A549 (cell line): Measurements from ENCODE around the gene MAML3. TPM values are rescaled to one million over a fixed set of nuclear protein-coding genes. Genes with fewer than 3 reads are reported as not detected.

Experiments
- ATAC-seq, 2 experiments: fragments of 200-7000 bp in 1 of 2; fragments of >200 bp in 1 of 2; cut with Nextera tagmentation in 1 of 2; cut with Tn5 transposase in 1 of 2; 3 replicates each; pipeline versions ENCODE4 v1.8.0 to v1.9.1; 2018 to 2020; ENCODE audit warnings: mild to moderate bottlenecking in 1 of 2, moderate library complexity in 1 of 2
- CTCF ChIA-PET: fragments of 300-600 bp; sonication (Branson Sonifier 250); formaldehyde crosslinking; extraction: SDS; loops from one replicate; lab custom pipeline; 2021; ENCODE audit warnings: antibody characterized with exemption, inconsistent platforms; lab: Yijun Ruan, JAX
- POLR2A ChIA-PET: fragments of 350-600 bp; formaldehyde crosslinking; extraction: SDS; loops from one replicate; lab custom pipeline; 2021; ENCODE audit warnings: antibody characterized with exemption, inconsistent platforms; lab: Yijun Ruan, JAX
- DNase-seq, 2 experiments: peaks; one replicate each; pipeline versions ENCODE4 v3.0.0 to v3.0.0-alpha.2; 2011 to 2016; ENCODE audit warnings: low read depth in 1 of 2, low spot score in 1 of 2
- FAIRE-seq: peaks from 2 replicates; lab custom pipeline; 2011; peaks lifted over from hg19 to GRCh38; lab: Jason Lieb, UNC
- H3K27ac ChIP-seq, 2 experiments: fragments of >200 bp; sonication (Bioruptor Twin); formaldehyde crosslinking; 3 replicates each; pipeline ENCODE4 v1.5.1; 2016 to 2017
- H3K4me1 ChIP-seq: fragments of >200 bp; sonication (Bioruptor Twin); formaldehyde crosslinking; 3 replicates; pipeline ENCODE4 v1.6.1; 2016
- H3K4me2 ChIP-seq: fragments of >200 bp; sonication (Bioruptor Twin); formaldehyde crosslinking; 3 replicates; pipeline ENCODE4 v1.6.1; 2016
- H3K4me3 ChIP-seq: fragments of >200 bp; sonication (Bioruptor Twin); formaldehyde crosslinking; 3 replicates; pipeline ENCODE4 v1.5.1; 2016
- H3K9me3 ChIP-seq: fragments of >200 bp; sonication (Bioruptor Twin); formaldehyde crosslinking; 3 replicates; pipeline ENCODE4 v1.6.1; 2016
- CBX2 ChIP-seq: fragments of 200-600 bp; sonication (generic); IDR thresholded peaks from 2 replicates; pipeline ENCODE4 v1.6.1; 2016; ENCODE audit warnings: low read depth, mild to moderate bottlenecking, borderline replicate concordance
- CBX8 ChIP-seq: fragments of 200-600 bp; sonication (generic); IDR thresholded peaks from 2 replicates; pipeline ENCODE4 v1.6.1; 2016
- CEBPB ChIP-seq, 2 experiments: fragments of >200 bp in 1 of 2; sonication (Bioruptor Twin) in 1 of 2; formaldehyde crosslinking in 1 of 2; IDR thresholded peaks; 2 replicates each; pipeline ENCODE4 v1.6.1; 2012 to 2016
- CHD2 ChIP-seq: fragments of 150-350 bp; IDR thresholded peaks from 2 replicates; pipeline ENCODE4 v1.6.1; 2014; ENCODE audit warnings: low read length; ENCODE audit not compliant: partially characterized antibody
- CHD4 ChIP-seq: fragments of 200-600 bp; sonication (generic); IDR thresholded peaks from 2 replicates; pipeline ENCODE4 v1.6.1; 2016; ENCODE audit warnings: antibody characterized with exemption, mild to moderate bottlenecking, borderline replicate concordance
- EHMT2 ChIP-seq: fragments of 200-600 bp; sonication (generic); IDR thresholded peaks from 2 replicates; pipeline ENCODE4 v1.6.1; 2016; ENCODE audit warnings: antibody characterized with exemption, low read depth, mild to moderate bottlenecking, moderate library complexity
- ESRRA ChIP-seq: fragments of 150-350 bp; IDR thresholded peaks from 2 replicates; pipeline ENCODE4 v1.6.1; 2014; ENCODE audit warnings: mild to moderate bottlenecking, low read length, borderline replicate concordance
- FOSB ChIP-seq: fragments of 250-450 bp; sonication (Bioruptor Pico); IDR thresholded peaks from 2 replicates; pipeline ENCODE4 v1.5.0; 2020; ENCODE audit warnings: mild to moderate bottlenecking, moderate library complexity
- FOSL2 ChIP-seq, 2 experiments: fragments of 450-650 bp in 1 of 2; fragments of >200 bp in 1 of 2; sonication (Bioruptor Twin) in 1 of 2; formaldehyde crosslinking; IDR thresholded peaks; 2 replicates each; pipeline versions ENCODE4 v1.5.0 to v1.6.1; 2016 to 2020; ENCODE audit warnings: mild to moderate bottlenecking in 1 of 2, moderate library complexity in 1 of 2
- HEYL ChIP-seq: fragments of 250-450 bp; sonication (Bioruptor Pico); IDR thresholded peaks from 2 replicates; pipeline ENCODE4 v1.8.0; 2021; ENCODE audit warnings: mild to moderate bottlenecking, moderate library complexity
- HOXA7 ChIP-seq: fragments of 250-450 bp; sonication (Bioruptor Pico); IDR thresholded peaks from 2 replicates; pipeline ENCODE4 v1.5.0; 2020; ENCODE audit warnings: mild to moderate bottlenecking, moderate library complexity
- HOXB13 ChIP-seq: fragments of 250-450 bp; sonication (Bioruptor Pico); IDR thresholded peaks from 2 replicates; pipeline ENCODE4 v1.5.0; 2020; ENCODE audit warnings: low read depth, mild to moderate bottlenecking, moderate library complexity
- KDM1A ChIP-seq: fragments of 200-600 bp; sonication (generic); IDR thresholded peaks from 2 replicates; pipeline ENCODE4 v1.6.1; 2016; ENCODE audit warnings: low read depth, mild to moderate bottlenecking
- KDM5A ChIP-seq: fragments of 200-600 bp; sonication (generic); IDR thresholded peaks from 2 replicates; pipeline ENCODE4 v1.6.1; 2016; ENCODE audit warnings: antibody characterized with exemption, mild to moderate bottlenecking
- MAZ ChIP-seq: fragments of 150-350 bp; IDR thresholded peaks from 2 replicates; pipeline ENCODE4 v1.6.1; 2014; ENCODE audit warnings: antibody characterized with exemption, low read depth, low read length, borderline replicate concordance
- MYC ChIP-seq: IDR thresholded peaks from 2 replicates; pipeline ENCODE4 v1.6.1; 2012; ENCODE audit warnings: mild to moderate bottlenecking, inconsistent platforms, low read length, improper control_type of control experiment, borderline replicate concordance
- NFE2L2 ChIP-seq: fragments of 150-350 bp; conservative IDR thresholded peaks from 2 replicates; pipeline ENCODE4 v1.6.1; 2014; ENCODE audit warnings: low read length
- NR3C1 ChIP-seq: fragments of >200 bp; sonication (Bioruptor Twin); formaldehyde crosslinking; IDR thresholded peaks from 3 replicates; pipeline ENCODE4 v1.6.1; 2017
- POLR2A ChIP-seq: IDR thresholded peaks from 2 replicates; pipeline ENCODE4 v1.6.1; 2012; ENCODE audit warnings: mild to moderate bottlenecking, low read length
- POLR2AphosphoS2 ChIP-seq: conservative IDR thresholded peaks from 2 replicates; pipeline ENCODE4 v1.6.1; 2012; ENCODE audit warnings: low read length, improper control_type of control experiment, inconsistent platforms
- RAD21 ChIP-seq, 2 experiments: fragments of >200 bp in 1 of 2; sonication (Bioruptor Twin) in 1 of 2; formaldehyde crosslinking in 1 of 2; IDR thresholded peaks in 1 of 2; conservative IDR thresholded peaks in 1 of 2; 2 replicates in 1 of 2; 3 replicates in 1 of 2; pipeline ENCODE4 v1.6.1; 2012 to 2018; ENCODE audit warnings: inconsistent platforms in 1 of 2
- RCOR1 ChIP-seq: fragments of 150-350 bp; IDR thresholded peaks from 2 replicates; pipeline ENCODE4 v1.6.1; 2014; ENCODE audit warnings: antibody characterized with exemption, low read length, low read depth
- RFX5 ChIP-seq: fragments of 450-650 bp; IDR thresholded peaks from 2 replicates; pipeline ENCODE4 v1.7.1; 2014; ENCODE audit warnings: antibody characterized with exemption, mild to moderate bottlenecking, moderate library complexity
- RNF2 ChIP-seq: fragments of 200-600 bp; sonication (generic); IDR thresholded peaks from 2 replicates; pipeline ENCODE4 v1.6.1; 2016; ENCODE audit warnings: low read depth, mild to moderate bottlenecking, antibody characterized with exemption, moderate library complexity, borderline replicate concordance
- SMC3 ChIP-seq: fragments of >200 bp; sonication (Bioruptor Twin); formaldehyde crosslinking; IDR thresholded peaks from 3 replicates; pipeline ENCODE4 v1.6.1; 2018; ENCODE audit warnings: inconsistent platforms
- TFCP2L1 ChIP-seq: fragments of 250-450 bp; sonication (Bioruptor Pico); IDR thresholded peaks from 2 replicates; pipeline ENCODE4 v1.5.0; 2021; ENCODE audit warnings: mild to moderate bottlenecking
- ZC3H11A ChIP-seq: fragments of 450-650 bp; IDR thresholded peaks from 2 replicates; pipeline ENCODE4 v1.6.1; 2014; ENCODE audit warnings: antibody characterized with exemption, mild to moderate bottlenecking
- ZFP36 ChIP-seq: fragments of 450-650 bp; IDR thresholded peaks from 2 replicates; pipeline ENCODE4 v1.6.1; 2014; ENCODE audit warnings: borderline replicate concordance; ENCODE audit not compliant: partially characterized antibody
- ZNF302 ChIP-seq: fragments of 250-450 bp; sonication (Bioruptor Pico); IDR thresholded peaks from 2 replicates; pipeline ENCODE4 v1.9.0; 2021; ENCODE audit warnings: inconsistent platforms, mild to moderate bottlenecking, moderate library complexity
- WGBS: methylation state at CpG from one replicate; pipeline ENCODE4 v1.1.6; 2017; ENCODE audit errors: missing lambda C conversion rate; 5-methylcytosine and 5-hydroxymethylcytosine counted together
- polyA plus RNA-seq, 4 experiments: library from polyadenylated mRNA; depleted of rRNA in 3 of 4; stranded (reverse); fragments of >200 nt; fragmentation: RNase III in 1 of 4; extraction: RNeasy Plus Mini Kit Qiagen cat#74134 plus additional on column Dnase treatment in 1 of 4; gene quantifications; 2 replicates in 3 of 4; 3 replicates in 1 of 4; pipeline ENCODE4 v1.2.3, GENCODE V29; 2011 to 2017
- TF ChIP-seq, protein P1 (sequence below): fragments of 250-450 bp; sonication (Bioruptor Pico); IDR thresholded peaks from 2 replicates; pipeline ENCODE4 v1.5.0; 2020; ENCODE audit warnings: low read depth, mild to moderate bottlenecking, moderate library complexity
- TF ChIP-seq, protein P2 (sequence below): fragments of >200 bp; sonication (Bioruptor Twin); formaldehyde crosslinking; IDR thresholded peaks from 3 replicates; pipeline ENCODE4 v1.5.1; 2016
- TF ChIP-seq, protein P3 (sequence below): IDR thresholded peaks from 2 replicates; pipeline ENCODE4 v1.6.1; 2012
- TF ChIP-seq, protein P4 (sequence below): IDR thresholded peaks from 2 replicates; pipeline ENCODE4 v1.6.1; 2012

MAML3 gene
- polyA plus RNA-seq, 2 of the 4 experiments (the other 2 are of a cell fraction) = 9.0 to 22.2 TPM

DNA sequence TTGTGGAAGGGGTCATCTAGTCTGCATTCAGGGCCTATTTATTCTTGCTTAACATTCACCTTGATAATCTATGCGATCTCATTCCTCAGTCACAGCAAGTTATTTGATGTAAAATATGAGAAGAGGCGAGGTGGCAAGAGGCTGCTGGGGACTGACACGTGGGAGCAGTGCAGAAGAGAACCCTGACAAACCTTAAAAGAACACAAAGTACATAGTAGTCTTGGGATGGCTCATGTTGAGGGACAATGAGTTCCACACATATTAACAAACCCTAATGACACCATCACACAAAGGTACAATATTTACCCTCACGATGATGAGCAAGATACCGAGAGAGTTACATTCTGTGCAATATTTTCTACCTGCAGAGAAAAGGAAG lies 57.5 kb downstream of the MAML3 start:
- H3K27ac ChIP-seq = peak overlapping the region; percentile 97 to 99
- TF ChIP-seq CHD4 (no peak), RCOR1 (no peak), CBX2 (no peak), SMC3 (no peak), CHD2 (peak; percentile 1), TFCP2L1 (CRISPR knock-in tag) (no peak; the same call in 1 of the 2 replicates), CEBPB (IDR thresholded peaks at IDR 0.05) (no peak), HOXB13 (CRISPR knock-in tag) (peak; percentile 6; the same call in 1 of the 2 replicates), KDM1A (no peak), MYC (no peak), HEYL (CRISPR knock-in tag) (no peak), ESRRA (no peak), KDM5A (no peak), HOXA7 (CRISPR knock-in tag) (peak; percentile 20; the same call in 1 of the 2 replicates), POLR2AphosphoS2 (no peak), FOSB (CRISPR knock-in tag) (peak; percentile 12; the same call in 1 of the 2 replicates), NR3C1 (no peak), RFX5 (no peak)
- TF ChIP-seq, protein P1, sequence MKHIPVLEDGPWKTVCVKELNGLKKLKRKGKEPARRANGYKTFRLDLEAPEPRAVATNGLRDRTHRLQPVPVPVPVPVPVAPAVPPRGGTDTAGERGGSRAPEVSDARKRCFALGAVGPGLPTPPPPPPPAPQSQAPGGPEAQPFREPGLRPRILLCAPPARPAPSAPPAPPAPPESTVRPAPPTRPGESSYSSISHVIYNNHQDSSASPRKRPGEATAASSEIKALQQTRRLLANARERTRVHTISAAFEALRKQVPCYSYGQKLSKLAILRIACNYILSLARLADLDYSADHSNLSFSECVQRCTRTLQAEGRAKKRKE (CRISPR knock-in tag) = 0 out of 2 replicates have a peak, but pooled peaks have one; percentile 53
- TF ChIP-seq, protein P2, sequence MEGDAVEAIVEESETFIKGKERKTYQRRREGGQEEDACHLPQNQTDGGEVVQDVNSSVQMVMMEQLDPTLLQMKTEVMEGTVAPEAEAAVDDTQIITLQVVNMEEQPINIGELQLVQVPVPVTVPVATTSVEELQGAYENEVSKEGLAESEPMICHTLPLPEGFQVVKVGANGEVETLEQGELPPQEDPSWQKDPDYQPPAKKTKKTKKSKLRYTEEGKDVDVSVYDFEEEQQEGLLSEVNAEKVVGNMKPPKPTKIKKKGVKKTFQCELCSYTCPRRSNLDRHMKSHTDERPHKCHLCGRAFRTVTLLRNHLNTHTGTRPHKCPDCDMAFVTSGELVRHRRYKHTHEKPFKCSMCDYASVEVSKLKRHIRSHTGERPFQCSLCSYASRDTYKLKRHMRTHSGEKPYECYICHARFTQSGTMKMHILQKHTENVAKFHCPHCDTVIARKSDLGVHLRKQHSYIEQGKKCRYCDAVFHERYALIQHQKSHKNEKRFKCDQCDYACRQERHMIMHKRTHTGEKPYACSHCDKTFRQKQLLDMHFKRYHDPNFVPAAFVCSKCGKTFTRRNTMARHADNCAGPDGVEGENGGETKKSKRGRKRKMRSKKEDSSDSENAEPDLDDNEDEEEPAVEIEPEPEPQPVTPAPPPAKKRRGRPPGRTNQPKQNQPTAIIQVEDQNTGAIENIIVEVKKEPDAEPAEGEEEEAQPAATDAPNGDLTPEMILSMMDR = no peak
- TF ChIP-seq, protein P3, sequence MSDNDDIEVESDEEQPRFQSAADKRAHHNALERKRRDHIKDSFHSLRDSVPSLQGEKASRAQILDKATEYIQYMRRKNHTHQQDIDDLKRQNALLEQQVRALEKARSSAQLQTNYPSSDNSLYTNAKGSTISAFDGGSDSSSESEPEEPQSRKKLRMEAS = peak; percentile 62
- ATAC-seq (peak; percentile 5 to 16), FAIRE-seq (no peak), DNase-seq (no peak)
- 3% methylated on average over 5 of the region's 5 CpGs for WGBS
- peak overlapping the region; percentile 88 for H3K4me2 ChIP-seq
- peaks cover 95% of the 10 kb centered on the region for H3K4me1 ChIP-seq
- H3K9me3 ChIP-seq = no peaks in the 10 kb centered on the region
- no peak overlapping the region for H3K4me3 ChIP-seq
- ChIA-PET POLR2A (interaction anchor here (0.7 to 2.0 kb wide), 10 partner anchors 11 to 157 kb away, joined by 3 to 29 read pairs (median 5); partner anchors contain the start of gene MAML3), CTCF (interaction anchor here (1.1 to 1.5 kb wide), 2 partner anchors 156 to 439 kb away, joined by 3 read pairs; no protein-coding TSS in a partner anchor)

DNA sequence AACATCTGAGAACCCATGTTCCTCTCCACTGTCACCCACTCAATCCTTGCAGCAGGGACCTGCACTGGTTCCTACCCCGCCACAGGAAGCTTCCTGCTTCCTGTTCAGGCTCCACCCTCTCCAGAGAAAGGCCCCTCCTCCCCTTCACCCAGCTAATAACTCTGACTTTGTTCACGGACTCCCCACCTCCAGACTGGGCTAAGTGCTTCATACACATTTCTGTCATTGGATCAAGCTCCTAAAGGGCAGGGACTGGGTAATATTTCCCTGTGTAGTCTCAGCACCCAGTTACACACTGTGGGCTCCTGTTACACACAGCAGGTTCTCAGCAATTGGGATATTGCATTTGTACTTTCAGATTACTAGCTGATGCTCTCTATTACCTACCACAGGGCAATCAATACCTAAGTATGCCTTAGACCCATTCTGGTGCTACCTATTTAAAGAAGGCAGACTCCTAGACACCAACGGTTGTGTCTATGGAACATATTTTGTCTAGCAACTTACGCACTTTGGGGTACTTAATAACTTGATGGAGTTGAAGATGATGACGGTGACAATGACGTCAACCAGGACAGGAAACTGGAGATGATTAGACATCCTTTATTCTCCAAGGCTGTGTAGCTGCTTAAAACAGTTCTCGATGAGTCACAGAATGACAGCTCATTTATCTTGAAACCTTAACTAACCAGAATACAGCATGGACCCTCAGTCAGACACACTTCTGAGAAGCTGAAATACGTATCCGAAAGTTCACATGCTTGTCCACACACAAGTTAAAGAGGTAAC lies 58.1 kb downstream of the MAML3 start:
- ATAC-seq = peak; percentile 77 to 80
- WGBS = 2% methylated on average over 9 of the region's 9 CpGs
- DNase-seq = peak; percentile 67 to 98
- Histone ChIP-seq H3K9me3 (no peaks in the 10 kb centered on the region), H3K4me3 (peak overlapping the region; percentile 13; the same call in 2 of the 3 replicates), H3K4me2 (peak overlapping the region; percentile 88), H3K4me1 (peaks cover 98% of the 10 kb centered on the region), H3K27ac (peak overlapping the region; percentile 97 to 99)
- FAIRE-seq = peak; percentile 39
- ChIA-PET CTCF (interaction anchor here (0.8 to 1.7 kb wide), 5 partner anchors 9 to 439 kb away, joined by 3 to 7 read pairs (median 3); no protein-coding TSS in a partner anchor), POLR2A (interaction anchor here (0.7 to 2.0 kb wide), 16 partner anchors 9 to 157 kb away, joined by 3 to 29 read pairs (median 4); partner anchors contain the start of gene MAML3)
- TF ChIP-seq RCOR1 (no peak), RAD21 (conservative IDR thresholded peaks at IDR 0.05 in 1 of 2, IDR thresholded peaks at IDR 0.05 in 1 of 2) (0 out of 5 replicates have a peak, but pooled peaks of 1 of the 2 experiments have one; percentile 30), ESRRA (no peak), EHMT2 (no peak), HOXB13 (CRISPR knock-in tag) (no peak; the same call in 1 of the 2 replicates), FOSL2 (IDR thresholded peaks at IDR 0.05) (peak; percentile 92), FOSL2 (CRISPR knock-in tag; IDR thresholded peaks at IDR 0.05) (peak; percentile 98), RNF2 (no peak), CBX2 (no peak), NFE2L2 (peak; percentile 62), MAZ (no peak), ZNF302 (CRISPR knock-in tag) (no peak), ZFP36 (no peak), ZC3H11A (no peak), CEBPB (IDR thresholded peaks at IDR 0.05) (no peak; a peak in 1 of 4 replicates), CBX8 (no peak), POLR2A (peak; percentile 34)
- TF ChIP-seq, protein P4, sequence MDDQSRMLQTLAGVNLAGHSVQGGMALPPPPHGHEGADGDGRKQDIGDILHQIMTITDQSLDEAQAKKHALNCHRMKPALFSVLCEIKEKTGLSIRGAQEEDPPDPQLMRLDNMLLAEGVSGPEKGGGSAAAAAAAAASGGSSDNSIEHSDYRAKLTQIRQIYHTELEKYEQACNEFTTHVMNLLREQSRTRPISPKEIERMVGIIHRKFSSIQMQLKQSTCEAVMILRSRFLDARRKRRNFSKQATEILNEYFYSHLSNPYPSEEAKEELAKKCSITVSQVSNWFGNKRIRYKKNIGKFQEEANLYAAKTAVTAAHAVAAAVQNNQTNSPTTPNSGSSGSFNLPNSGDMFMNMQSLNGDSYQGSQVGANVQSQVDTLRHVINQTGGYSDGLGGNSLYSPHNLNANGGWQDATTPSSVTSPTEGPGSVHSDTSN = no peak
